Testis (tissue), 3 donors: ENCODE data around the gene CTRB1. TPM values are rescaled to one million over a fixed set of nuclear protein-coding genes. Genes with fewer than 3 reads are reported as not detected.
"Not testable (repeated sequence)": the region's sequence is repeated elsewhere in the genome, so short reads cannot be mapped to it uniquely, and the experiment has no call there.

Experiments used
- DNase-seq: peaks from one replicate; pipeline ENCODE4 v3.0.0-alpha.2; 2019
- H3K27ac ChIP-seq, 2 donors: fragments of 200-600 bp; sonication (generic); one replicate each; pipeline ENCODE4 v1.5.1; 2019
- H3K27me3 ChIP-seq: fragments of 200-600 bp; sonication (generic); one replicate; pipeline ENCODE4 v1.5.1; 2019
- H3K36me3 ChIP-seq: fragments of 200-600 bp; sonication (generic); one replicate; pipeline ENCODE4 v1.5.1; 2017; ENCODE audit warnings: low read depth; ENCODE audit errors: missing control alignments
- H3K4me1 ChIP-seq: fragments of 200-600 bp; sonication (generic); one replicate; pipeline ENCODE4 v1.5.1; 2019
- H3K4me3 ChIP-seq, 2 donors: fragments of 200-600 bp; sonication (generic); one replicate each; pipeline ENCODE4 v1.5.1; 2017 to 2019
- H3K9me3 ChIP-seq: fragments of 200-600 bp; sonication (generic); one replicate; pipeline ENCODE4 v1.5.1; 2017
- POLR2A ChIP-seq: fragments of 450-650 bp; IDR thresholded peaks from one replicate; pipeline ENCODE4 v1.6.1; 2017; ENCODE audit warnings: antibody characterized with exemption, mild to moderate bottlenecking, moderate library complexity
- WGBS, 2 donors: methylation state at CpG; one replicate each; pipeline ENCODE4 v1.1.5; 2018; 5-methylcytosine and 5-hydroxymethylcytosine counted together
- intact Hi-C: fragments of 100-400 bp; cut with DNase I; formaldehyde crosslinking; loops from one replicate; pipeline ENCODE4 v1.15.1; 2023; ENCODE audit warnings: low total_unique reads
- polyA plus RNA-seq: library from polyadenylated mRNA; stranded (reverse); fragments of 350-450 nt; fragmentation: Illumina TruSeq; extraction: RNeasy Lipid Tissue Mini Kit (QIAGEN cat#74804); gene quantifications from one replicate; pipeline ENCODE4 v1.2.3, GENCODE V29; 2014; ENCODE audit warnings: low read depth, low replicate concordance; ENCODE audit not compliant: insufficient read depth
- total RNA-seq, 2 donors: library from RNA; depleted of rRNA; stranded (reverse); fragments of >200 nt; gene quantifications; one replicate each; pipeline ENCODE4 v1.2.3, GENCODE V29; 2016
- TF ChIP-seq, protein P1 (sequence below), 3 experiments: fragments of 450-650 bp in 2 of 3; fragments of 200-600 bp in 1 of 3; sonication (generic) in 1 of 3; IDR thresholded peaks; one replicate each; pipeline ENCODE4 v1.5.1; 2016 to 2019; ENCODE audit warnings: antibody characterized with exemption in 3 of 3, mild to moderate bottlenecking in 2 of 3, moderate library complexity in 1 of 3

The CTRB1 gene
- total and polyA plus RNA-seq, 3 donors from 2014 or later = 1.2 TPM; not detected in 2

DNA sequence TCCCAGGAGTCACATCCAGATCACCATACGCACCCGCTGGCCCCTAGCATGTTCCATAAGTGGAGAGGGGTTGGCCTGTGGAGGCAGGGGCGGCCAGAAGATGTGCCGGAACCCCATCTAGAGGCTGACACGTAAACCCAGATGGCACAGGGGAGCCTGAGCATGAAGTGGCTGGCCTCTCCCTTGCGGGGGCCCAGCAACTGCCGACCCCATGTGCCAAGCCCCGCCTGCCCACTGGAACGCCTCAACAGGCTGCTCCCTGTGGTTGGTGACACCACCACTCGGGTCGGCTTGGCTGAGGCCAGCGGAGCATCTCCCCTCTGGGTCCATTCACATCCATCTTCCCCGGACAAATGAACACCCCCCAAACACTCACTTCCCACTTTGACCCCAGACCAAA is 23.2 kb downstream of the CTRB1 start:
- Histone ChIP-seq H3K9me3 (no peaks in the 10 kb centered on the region), H3K27ac (peak overlapping the region in 1 of 2 donors; percentile 46), H3K36me3 (no peaks in the 10 kb centered on the region), H3K27me3 (no peaks in the 10 kb centered on the region), H3K4me3 (no peak overlapping the region), H3K4me1 (peaks cover 83% of the 10 kb centered on the region)
- TF ChIP-seq, protein P1, sequence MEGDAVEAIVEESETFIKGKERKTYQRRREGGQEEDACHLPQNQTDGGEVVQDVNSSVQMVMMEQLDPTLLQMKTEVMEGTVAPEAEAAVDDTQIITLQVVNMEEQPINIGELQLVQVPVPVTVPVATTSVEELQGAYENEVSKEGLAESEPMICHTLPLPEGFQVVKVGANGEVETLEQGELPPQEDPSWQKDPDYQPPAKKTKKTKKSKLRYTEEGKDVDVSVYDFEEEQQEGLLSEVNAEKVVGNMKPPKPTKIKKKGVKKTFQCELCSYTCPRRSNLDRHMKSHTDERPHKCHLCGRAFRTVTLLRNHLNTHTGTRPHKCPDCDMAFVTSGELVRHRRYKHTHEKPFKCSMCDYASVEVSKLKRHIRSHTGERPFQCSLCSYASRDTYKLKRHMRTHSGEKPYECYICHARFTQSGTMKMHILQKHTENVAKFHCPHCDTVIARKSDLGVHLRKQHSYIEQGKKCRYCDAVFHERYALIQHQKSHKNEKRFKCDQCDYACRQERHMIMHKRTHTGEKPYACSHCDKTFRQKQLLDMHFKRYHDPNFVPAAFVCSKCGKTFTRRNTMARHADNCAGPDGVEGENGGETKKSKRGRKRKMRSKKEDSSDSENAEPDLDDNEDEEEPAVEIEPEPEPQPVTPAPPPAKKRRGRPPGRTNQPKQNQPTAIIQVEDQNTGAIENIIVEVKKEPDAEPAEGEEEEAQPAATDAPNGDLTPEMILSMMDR (IDR thresholded peaks at IDR 0.05) = no peak
- TF ChIP-seq POLR2A = no peak
- WGBS, 2 donors = 88 to 90% methylated on average over 4 to 13 of the region's 13 CpGs
- intact Hi-C loops = no loop called here
- no peak for DNase-seq

DNA sequence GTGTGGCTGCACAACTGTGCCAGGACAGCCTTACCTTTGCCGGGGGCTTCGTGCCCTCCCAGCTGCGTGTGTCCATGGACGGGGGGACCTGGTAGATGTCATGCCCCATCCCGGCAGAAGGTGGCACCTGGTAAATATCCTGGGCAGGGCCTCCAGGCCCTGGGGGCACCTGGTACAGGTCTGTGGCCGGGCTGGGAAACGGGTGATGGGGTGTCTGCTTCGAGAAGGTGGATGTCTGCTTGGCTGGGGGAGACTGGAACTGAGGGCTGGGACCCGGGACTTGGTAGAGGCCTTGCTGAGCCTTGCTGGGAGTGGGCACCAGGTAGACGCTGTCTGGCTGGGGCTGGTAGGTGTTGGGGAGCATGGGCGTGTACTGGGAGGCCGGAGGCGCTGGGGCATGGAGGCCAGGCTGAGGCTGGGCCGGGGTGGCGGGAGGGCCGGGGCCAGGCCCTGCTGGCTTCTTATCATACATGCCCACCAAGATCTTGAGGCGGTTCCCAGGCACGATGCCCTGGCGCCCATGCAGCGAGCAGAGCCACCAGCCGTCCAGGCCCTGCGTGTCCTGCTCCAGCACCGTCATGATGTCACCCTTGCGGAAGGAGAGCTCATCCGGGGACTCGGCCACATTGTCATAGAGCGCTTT is 23.8 kb downstream of the CTRB1 start:
- DNase-seq, H3K4me3 ChIP-seq, H3K27me3 ChIP-seq, H3K36me3 ChIP-seq, H3K9me3 ChIP-seq, intact Hi-C loops: not testable (repeated sequence)
- Histone ChIP-seq H3K4me1 (peaks cover 83% of the 10 kb centered on the region), H3K27ac (peak overlapping the region; percentile 85 to 90)
- WGBS, 2 donors = 81 to 85% methylated on average over 19 to 26 of the region's 27 CpGs

GRCh38 chr16:75243667-75244224 is 25.0 kb downstream of the CTRB1 start:
- Histone ChIP-seq H3K27ac (peak overlapping the region; percentile 85 to 90), H3K4me3 (no peak overlapping the region), H3K4me1 (peaks cover 84% of the 10 kb centered on the region), H3K27me3 (no peaks in the 10 kb centered on the region), H3K9me3 (no peaks in the 10 kb centered on the region), H3K36me3 (no peaks in the 10 kb centered on the region)
- no peak for DNase-seq
- intact Hi-C loops = no loop called here
- WGBS, 2 donors = 46 to 62% methylated on average over 11 to 20 of the region's 20 CpGs
- TF ChIP-seq, protein P1 (IDR thresholded peaks at IDR 0.05) = no peak
- TF ChIP-seq POLR2A = no peak

DNA sequence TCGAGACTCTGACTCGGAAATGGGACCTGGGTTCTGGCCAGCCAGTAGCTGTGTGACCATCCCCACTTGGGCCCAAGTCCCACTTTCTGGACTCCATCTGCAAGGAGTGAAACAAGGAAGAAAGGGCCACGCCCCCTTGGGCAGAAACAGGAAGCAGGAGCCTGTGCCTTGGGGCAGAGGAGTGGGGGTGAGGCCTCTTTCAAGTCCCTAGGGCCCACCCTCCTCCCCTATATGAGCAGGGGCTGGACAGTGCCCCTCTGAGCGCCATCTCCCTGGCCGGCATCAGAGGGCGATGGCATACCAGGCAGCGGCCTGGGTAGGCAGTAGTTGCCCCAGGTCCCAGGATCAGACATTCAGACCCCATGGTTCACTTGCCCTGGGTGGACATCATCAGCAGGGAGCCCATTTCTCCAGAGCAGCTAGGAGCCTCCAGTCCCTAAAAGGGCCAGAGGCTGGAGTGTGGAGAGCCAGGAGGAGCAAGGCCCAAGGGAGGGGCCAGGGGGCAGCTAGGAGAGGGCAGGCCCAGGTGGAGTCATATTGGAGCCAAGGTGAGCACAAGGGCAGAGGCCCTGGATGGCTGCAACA is 25.5 kb downstream of the CTRB1 start:
- TF ChIP-seq, protein P1 (IDR thresholded peaks at IDR 0.05) = no peak
- TF ChIP-seq POLR2A = no peak
- H3K36me3 ChIP-seq = no peaks in the 10 kb centered on the region
- intact Hi-C loops = no loop called here
- peak overlapping the region; percentile 85 to 90 for H3K27ac ChIP-seq
- no peak overlapping the region for H3K4me3 ChIP-seq
- peaks cover 84% of the 10 kb centered on the region for H3K4me1 ChIP-seq
- H3K9me3 ChIP-seq = no peaks in the 10 kb centered on the region
- DNase-seq = peak; percentile 57
- WGBS, 2 donors = 56 to 74% methylated on average over 6 to 7 of the region's 7 CpGs
- no peaks in the 10 kb centered on the region for H3K27me3 ChIP-seq

GRCh38 chr16:75244844-75245758 is 26.3 kb downstream of the CTRB1 start:
- intact Hi-C loops = no loop called here
- no peak for TF ChIP-seq POLR2A
- TF ChIP-seq, protein P1 (IDR thresholded peaks at IDR 0.05) = no peak

More at GRCh38 chr16:75244844-75245758, 26.3 kb downstream of the CTRB1 start:
- H3K9me3 ChIP-seq = no peaks in the 10 kb centered on the region
- H3K36me3 ChIP-seq = no peaks in the 10 kb centered on the region
- WGBS, 2 donors = 32 to 39% methylated on average over 19 of the region's 25 CpGs
- no peaks in the 10 kb centered on the region for H3K27me3 ChIP-seq
- peaks cover 84% of the 10 kb centered on the region for H3K4me1 ChIP-seq
- H3K4me3 ChIP-seq = no peak overlapping the region
- peak; percentile 90 for DNase-seq
- H3K27ac ChIP-seq = peak overlapping the region; percentile 85 to 90
